ENCODE results near the gene MTCL3.

Gene MTCL3

DNA sequence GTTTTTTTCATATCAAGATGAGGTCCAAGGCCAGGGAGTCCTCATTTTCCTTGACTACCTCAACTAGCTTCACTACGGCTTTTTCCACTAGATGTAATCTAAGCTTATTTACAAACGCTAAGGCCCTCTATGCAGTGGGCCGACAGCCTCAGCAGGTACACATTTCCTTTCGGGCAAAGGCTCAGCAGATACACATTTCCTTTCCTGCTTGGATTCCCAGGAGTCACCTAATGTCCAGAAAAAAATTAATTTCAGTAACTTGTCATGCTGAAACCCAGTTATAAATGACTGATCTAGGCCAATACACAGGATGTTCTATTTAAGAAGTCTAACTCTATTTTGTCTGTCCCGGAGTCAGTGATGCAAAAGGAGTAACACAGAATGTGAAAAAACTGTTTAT is 52.7 kb downstream of the MTCL3 start:
- no peak overlapping the region for H3K4me3 ChIP-seq (ENCODE audit: insufficient read depth, low read depth, low read length)

DNA sequence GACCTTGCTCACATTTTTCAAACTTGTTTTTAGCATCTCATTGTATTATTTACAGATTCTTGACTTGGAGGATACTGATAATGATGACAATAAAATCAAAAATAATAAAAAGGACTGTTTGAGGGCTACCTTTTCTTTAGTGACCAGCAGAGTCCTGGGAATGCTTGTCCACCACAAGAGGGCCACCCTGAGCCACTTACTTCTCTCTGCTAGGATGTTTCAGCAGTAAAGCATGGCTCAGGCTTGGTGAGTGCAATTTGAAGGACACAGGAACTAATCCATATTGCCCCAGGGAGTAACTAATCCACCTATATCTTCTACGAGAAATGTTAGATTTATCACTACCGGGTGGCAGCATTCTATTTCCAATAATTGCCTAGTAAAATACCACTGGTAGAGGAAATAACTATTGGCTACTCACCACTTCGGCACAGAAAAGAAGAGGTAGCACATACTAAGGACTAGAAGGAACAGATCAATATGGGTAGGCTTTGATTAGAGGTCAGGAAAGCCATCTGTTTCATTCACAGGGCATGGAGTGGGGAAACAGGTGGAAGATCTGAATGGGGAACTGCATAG is 54.2 kb downstream of the MTCL3 start:
- Histone ChIP-seq H3K36me3 (replicated peaks; ENCODE audit: control insufficient read depth, insufficient read depth, low read length) (no peaks in the 10 kb centered on the region), H3K27me3 (ENCODE audit: control insufficient read depth, insufficient read depth, low read length) (no peaks in the 10 kb centered on the region), H3K4me3 (ENCODE audit: insufficient read depth, low read depth, low read length) (no peak overlapping the region)
- peak; percentile 65 for DNase-seq

More for the DNA sequence above, 52.7 kb downstream of the MTCL3 start:
- DNase-seq = no peak
- Histone ChIP-seq H3K27me3 (ENCODE audit: control insufficient read depth, insufficient read depth, low read length) (no peaks in the 10 kb centered on the region), H3K36me3 (replicated peaks; ENCODE audit: control insufficient read depth, insufficient read depth, low read length) (no peaks in the 10 kb centered on the region)

DNA sequence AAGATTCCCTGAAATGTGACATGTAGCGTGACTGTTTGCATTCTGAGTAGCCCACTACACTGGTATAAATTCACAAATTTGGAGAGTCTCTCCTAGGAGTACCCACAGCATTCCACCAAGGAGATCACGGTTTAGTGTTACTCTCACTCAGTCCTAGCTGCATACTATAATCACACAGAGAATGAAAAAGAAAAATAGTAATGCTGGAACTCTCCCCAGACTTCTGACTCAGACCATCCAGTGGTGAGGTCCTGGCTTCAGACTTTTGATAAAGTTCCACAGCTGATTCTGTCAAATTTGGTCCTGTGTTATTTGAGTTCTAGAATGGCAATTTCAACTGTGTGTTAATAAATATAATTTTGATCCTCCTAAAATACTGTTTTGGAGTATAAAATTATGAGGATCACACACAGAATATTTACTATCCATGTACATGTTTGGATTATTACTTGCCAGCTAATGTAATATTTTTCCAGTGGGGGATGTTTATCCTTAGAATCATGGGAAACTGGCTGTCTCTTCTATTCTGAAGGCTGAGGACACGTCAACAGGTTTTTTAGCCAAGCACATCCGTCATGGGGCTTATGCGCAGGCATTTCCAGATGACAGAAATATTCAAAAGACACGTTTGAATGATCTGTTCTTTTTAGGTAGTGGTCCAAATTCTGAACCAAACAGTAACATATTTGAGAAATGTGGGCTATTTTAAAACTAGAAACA is 54.8 kb downstream of the MTCL3 start:
- no peak for DNase-seq
- H3K27me3 ChIP-seq (ENCODE audit: control insufficient read depth, insufficient read depth, low read length) = no peaks in the 10 kb centered on the region
- no peaks in the 10 kb centered on the region for H3K36me3 ChIP-seq (replicated peaks; ENCODE audit: control insufficient read depth, insufficient read depth, low read length)
- H3K4me3 ChIP-seq (ENCODE audit: insufficient read depth, low read depth, low read length) = no peak overlapping the region

DNA sequence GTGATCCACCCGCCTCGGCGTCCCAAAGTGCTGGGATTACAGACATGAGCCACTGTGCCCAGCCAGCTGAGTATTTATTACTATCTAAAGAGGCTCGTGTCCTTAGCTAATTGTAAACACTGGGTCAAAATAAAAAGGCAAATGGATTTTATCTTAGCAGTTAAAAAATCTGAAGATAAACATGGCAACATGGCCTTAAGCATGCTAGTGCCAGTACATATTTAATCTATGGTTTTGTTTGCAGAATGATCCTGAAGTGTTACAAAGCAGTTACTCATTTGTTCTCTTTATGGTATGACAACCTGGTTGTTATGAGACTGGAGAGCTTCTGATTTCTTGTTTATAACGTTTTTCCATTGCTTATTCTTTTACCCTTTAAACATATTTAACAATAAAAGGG is 56.1 kb downstream of the MTCL3 start:
- Histone ChIP-seq H3K36me3 (replicated peaks; ENCODE audit: control insufficient read depth, insufficient read depth, low read length) (no peaks in the 10 kb centered on the region), H3K27me3 (ENCODE audit: control insufficient read depth, insufficient read depth, low read length) (no peaks in the 10 kb centered on the region), H3K4me3 (ENCODE audit: insufficient read depth, low read depth, low read length) (no peak overlapping the region)
- DNase-seq = no peak

DNA sequence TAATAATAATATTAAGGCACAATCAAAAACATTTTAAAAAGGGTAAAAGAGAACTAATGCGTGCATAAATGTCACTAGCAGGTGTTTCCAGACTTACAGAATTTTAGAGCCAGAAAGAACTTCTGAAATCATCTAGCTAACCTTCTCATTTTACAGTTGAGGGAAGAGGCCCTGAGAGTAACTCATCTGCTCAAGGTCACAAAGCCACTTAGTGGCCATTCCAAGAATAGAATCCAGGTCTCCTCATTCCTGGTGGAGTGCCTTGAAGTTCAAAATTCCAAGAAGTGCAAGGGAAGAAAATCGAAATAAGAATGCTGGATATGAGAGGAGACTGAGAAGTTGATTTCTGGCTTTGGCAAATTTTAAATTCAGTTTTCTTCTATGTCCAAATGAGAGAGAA is 56.8 kb downstream of the MTCL3 start:
- DNase-seq = no peak
- no peak overlapping the region for H3K4me3 ChIP-seq (ENCODE audit: insufficient read depth, low read depth, low read length)
- no peaks in the 10 kb centered on the region for H3K36me3 ChIP-seq (replicated peaks; ENCODE audit: control insufficient read depth, insufficient read depth, low read length)
- no peaks in the 10 kb centered on the region for H3K27me3 ChIP-seq (ENCODE audit: control insufficient read depth, insufficient read depth, low read length)

DNA sequence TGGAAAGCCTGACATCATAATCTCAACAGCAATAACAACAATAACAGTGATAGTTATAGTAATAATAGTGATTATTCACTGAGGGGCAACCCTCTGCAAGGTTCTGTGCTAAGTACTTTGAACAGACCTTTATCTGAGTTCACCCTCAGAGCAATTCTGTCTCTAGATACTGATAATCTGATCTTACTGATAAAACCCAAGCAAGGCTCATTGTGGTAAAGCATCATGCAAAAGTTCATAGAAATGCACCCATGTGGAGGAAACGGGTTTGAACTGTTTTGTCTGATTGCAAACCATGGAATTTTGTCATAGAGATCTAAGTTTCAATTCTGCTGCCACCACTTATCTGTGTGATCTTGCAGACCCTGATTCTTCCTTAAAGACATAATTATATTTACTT is 58.7 kb downstream of the MTCL3 start:
- DNase-seq = no peak
- Histone ChIP-seq H3K4me3 (ENCODE audit: insufficient read depth, low read depth, low read length) (no peak overlapping the region), H3K36me3 (replicated peaks; ENCODE audit: control insufficient read depth, insufficient read depth, low read length) (no peaks in the 10 kb centered on the region), H3K27me3 (ENCODE audit: control insufficient read depth, insufficient read depth, low read length) (no peaks in the 10 kb centered on the region)

DNA sequence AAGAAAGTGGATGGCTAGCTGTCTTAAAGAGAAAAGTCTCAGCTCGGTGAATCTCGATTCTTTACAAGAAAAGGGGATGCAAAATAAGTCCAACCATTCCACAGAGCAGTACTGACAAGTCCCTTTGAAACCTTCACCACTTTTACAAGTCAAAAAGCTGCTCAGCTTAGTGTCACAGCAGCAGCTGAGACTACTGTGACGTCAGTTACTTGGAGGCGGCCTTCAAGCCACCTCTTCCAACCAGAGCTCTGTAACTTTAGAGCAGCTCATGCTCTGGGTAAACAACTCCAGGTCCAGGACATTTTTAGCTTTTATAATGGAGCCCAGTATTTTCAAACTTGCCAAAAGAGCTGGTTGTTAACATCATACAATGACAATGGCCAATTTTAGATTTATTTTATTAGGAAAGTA is 59.9 kb downstream of the MTCL3 start, which contains the start of gene KIAA0408:
TSS of gene KIAA0408 (minus strand) at position 159 of the 411 bp plus-strand sequence. CDS start 5,408 bp downstream, outside the sequence.
- peak; percentile 36 for DNase-seq
- H3K27me3 ChIP-seq (ENCODE audit: control insufficient read depth, insufficient read depth, low read length) = no peaks in the 10 kb centered on the region
- H3K36me3 ChIP-seq (replicated peaks; ENCODE audit: control insufficient read depth, insufficient read depth, low read length) = no peaks in the 10 kb centered on the region
- no peak within 1 kb of the TSS for H3K4me3 ChIP-seq (ENCODE audit: insufficient read depth, low read depth, low read length)

DNA sequence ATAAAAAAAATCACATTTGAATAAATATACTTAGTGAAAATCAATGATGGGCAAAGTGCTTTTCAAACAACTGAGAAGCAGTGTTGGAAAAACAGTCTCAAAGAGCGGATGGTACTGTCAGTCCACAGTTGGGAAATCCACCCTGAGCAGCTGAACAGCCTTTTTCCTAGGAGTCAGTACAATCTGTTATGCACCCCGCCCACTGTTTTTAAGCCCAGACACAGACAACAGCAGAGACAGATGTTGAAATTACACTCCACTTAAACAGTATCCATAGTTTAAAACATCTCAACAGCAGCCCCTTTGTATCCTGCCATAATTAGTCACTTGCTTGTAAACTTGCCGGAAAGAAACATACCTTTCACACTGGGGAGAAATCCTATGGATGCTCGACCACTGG is 60.3 kb downstream of the MTCL3 start:
- Histone ChIP-seq H3K36me3 (replicated peaks; ENCODE audit: control insufficient read depth, insufficient read depth, low read length) (no peaks in the 10 kb centered on the region), H3K4me3 (ENCODE audit: insufficient read depth, low read depth, low read length) (no peak overlapping the region), H3K27me3 (ENCODE audit: control insufficient read depth, insufficient read depth, low read length) (no peaks in the 10 kb centered on the region)
- DNase-seq = no peak

DNA sequence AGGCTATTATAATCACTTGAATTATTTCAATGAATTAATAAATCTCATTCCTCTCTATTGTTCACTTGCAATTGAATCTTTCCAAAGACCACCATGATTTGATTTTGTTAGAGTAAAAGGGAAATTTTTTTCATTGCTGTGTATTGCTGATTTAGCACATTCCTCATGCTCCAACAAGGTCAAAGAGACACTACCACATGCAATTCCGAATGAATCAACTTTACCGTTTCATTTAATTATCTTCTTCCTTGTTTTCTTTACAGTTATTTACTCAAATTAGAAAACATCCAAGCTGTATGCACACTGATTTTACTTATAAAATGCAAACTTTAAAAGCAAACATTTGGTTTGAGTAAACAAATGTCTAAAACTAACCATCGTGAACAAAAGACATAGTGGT is 60.9 kb downstream of the MTCL3 start:
- DNase-seq = no peak
- H3K4me3 ChIP-seq (ENCODE audit: insufficient read depth, low read depth, low read length) = no peak overlapping the region
- H3K36me3 ChIP-seq (replicated peaks; ENCODE audit: control insufficient read depth, insufficient read depth, low read length) = no peaks in the 10 kb centered on the region
- no peaks in the 10 kb centered on the region for H3K27me3 ChIP-seq (ENCODE audit: control insufficient read depth, insufficient read depth, low read length)

DNA sequence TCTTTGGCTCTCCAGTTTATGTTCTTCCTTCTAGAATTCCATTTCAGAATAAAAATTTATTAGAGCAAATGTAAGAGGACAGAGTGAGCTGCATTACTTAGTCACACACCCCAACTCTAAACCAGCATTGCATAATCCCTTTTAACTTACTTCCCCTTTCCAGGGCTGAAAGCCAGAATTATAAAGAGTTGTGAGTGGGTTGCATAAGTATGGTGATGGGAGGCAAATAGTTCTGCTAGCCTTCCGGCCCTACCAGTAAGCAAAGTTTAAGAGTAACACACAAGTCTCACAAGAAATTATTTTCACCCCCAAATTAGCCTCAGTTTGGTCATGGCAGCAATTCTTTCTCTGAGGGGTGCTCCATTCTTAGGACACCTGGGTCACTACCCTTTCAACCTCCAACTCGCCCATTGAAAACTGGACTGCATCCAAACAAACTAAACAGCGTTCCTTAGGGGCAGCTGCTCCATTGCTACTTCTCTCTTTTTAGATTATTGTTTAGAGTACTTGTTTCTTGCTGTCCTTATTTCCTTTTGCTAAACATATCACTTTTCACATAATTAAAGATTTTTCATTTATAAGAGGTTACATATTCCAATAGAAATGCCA is 61.6 kb downstream of the MTCL3 start:
- H3K4me3 ChIP-seq (ENCODE audit: insufficient read depth, low read depth, low read length) = no peak overlapping the region
- no peaks in the 10 kb centered on the region for H3K27me3 ChIP-seq (ENCODE audit: control insufficient read depth, insufficient read depth, low read length)
- DNase-seq = no peak
- H3K36me3 ChIP-seq (replicated peaks; ENCODE audit: control insufficient read depth, insufficient read depth, low read length) = no peaks in the 10 kb centered on the region

DNA sequence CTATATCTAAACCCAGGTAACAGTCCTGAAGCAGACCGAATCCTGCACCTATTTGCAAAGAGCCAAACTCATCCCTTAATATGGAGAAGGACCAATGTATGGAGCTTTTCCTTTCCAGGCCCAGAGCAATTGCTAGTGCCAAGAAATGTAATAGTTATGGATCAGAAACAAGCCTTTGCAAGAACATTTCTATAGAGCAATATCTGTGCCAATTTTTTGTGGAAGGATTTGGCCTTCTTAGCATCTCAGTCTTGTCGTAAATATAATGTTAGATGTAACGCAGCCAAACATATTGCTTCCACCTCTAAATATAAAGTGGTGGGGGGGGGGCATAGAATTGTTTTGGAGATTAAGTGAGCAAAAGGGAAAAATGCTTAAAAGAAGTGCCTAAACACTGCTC is 62.7 kb downstream of the MTCL3 start:
- Histone ChIP-seq H3K36me3 (replicated peaks; ENCODE audit: control insufficient read depth, insufficient read depth, low read length) (no peaks in the 10 kb centered on the region), H3K4me3 (ENCODE audit: insufficient read depth, low read depth, low read length) (no peak overlapping the region), H3K27me3 (ENCODE audit: control insufficient read depth, insufficient read depth, low read length) (no peaks in the 10 kb centered on the region)
- no peak for DNase-seq

DNA sequence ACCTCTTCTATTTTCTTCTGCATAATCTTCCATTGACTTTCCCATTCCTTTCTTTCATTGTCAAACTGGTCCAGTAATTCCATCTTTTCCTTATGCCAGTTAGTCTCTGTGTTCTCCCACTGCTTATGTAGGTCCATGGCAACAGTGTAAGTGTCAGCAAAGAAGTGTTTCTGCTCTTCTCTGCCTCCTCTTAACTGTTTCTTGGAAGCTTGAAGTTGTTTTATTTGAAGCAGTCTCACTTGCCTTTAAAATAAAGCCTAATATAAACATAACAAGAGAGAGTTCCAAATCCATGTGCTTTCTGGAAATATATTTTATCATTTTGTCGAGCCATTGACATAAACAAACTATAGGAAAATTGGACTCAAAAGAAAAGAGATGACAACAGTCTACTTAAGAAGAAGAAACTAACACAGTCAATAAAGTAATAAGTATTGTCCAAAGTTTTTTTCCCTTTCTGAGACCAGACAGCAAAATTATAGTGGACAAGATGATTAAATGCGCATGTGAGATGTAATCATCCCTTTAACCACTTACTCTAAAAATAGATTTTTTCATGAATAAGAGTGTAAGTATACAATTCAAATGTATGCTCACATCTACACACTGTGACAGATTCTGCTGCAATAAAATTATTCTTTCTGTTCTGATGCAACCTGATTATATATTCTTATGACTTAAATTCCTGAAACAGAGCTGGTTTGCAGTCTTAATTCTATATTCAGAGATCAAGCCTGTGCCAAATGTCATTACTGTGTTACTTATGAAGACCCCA is 65.1 kb downstream of the MTCL3 start:
- Histone ChIP-seq H3K4me3 (ENCODE audit: insufficient read depth, low read depth, low read length) (no peak overlapping the region), H3K27me3 (ENCODE audit: control insufficient read depth, insufficient read depth, low read length) (no peaks in the 10 kb centered on the region), H3K36me3 (replicated peaks; ENCODE audit: control insufficient read depth, insufficient read depth, low read length) (no peaks in the 10 kb centered on the region)
- DNase-seq = no peak

DNA sequence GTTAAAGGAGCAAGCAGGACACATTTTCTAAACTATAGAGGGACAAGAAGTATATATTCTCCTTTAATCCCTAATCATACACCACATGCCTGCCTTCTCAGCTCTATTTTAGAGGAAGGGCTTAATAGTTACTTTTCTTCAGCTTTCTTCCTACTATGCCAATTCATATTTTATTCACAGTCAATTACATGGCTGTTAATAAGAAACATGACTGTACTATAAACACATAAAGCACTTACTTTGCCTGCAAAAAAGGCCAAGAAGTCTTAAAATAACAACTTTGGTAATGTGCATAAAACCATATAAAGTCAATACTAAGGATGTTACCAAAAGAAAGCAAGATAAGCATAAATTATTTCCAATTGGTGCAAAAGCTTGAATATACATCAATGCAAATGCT is 66.3 kb downstream of the MTCL3 start:
- Histone ChIP-seq H3K4me3 (ENCODE audit: insufficient read depth, low read depth, low read length) (no peak overlapping the region), H3K36me3 (replicated peaks; ENCODE audit: control insufficient read depth, insufficient read depth, low read length) (no peaks in the 10 kb centered on the region), H3K27me3 (ENCODE audit: control insufficient read depth, insufficient read depth, low read length) (no peaks in the 10 kb centered on the region)
- DNase-seq = no peak

DNA sequence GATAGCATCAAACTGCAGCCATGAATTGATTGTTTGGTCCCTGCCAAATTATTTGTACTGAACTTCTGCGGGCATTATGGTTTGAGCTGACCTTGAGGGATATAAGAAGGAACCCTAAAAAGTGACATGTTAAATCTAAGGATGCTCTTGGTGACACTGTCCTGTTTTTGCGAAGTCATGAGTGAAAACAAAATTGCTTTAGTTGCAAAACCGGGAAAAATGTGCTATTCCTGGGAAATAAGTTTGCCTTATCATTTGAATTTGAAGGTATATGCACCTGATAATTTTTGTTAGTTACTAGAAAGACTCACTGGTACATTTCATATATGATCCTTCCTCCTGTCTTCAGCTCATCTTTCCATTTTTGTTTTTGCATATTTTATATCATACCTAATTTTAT is 67.7 kb downstream of the MTCL3 start:
- no peak for DNase-seq
- Histone ChIP-seq H3K36me3 (replicated peaks; ENCODE audit: control insufficient read depth, insufficient read depth, low read length) (no peaks in the 10 kb centered on the region; the same call in none of the 2 replicates), H3K27me3 (ENCODE audit: control insufficient read depth, insufficient read depth, low read length) (no peaks in the 10 kb centered on the region), H3K4me3 (ENCODE audit: insufficient read depth, low read depth, low read length) (no peak overlapping the region)

DNA sequence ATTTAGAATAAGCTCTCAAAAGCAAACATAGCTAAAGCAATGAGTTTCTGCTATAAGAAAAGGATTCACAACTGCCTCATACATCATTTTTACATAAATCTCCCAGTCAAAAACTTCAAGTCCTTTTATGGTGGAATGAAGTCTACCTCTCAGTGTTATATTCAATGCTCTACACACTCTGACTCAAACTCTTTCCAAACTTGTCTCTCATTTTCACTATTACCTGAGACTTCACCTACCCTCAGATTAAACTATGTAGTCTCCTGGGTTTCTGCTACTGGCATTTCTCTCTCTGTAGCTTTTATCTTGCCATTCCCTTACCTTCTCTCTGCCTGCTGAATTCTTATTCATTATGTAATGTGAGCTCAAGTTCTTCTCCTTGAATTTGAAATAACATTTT is 71.4 kb downstream of the MTCL3 start:
- H3K4me3 ChIP-seq (ENCODE audit: insufficient read depth, low read depth, low read length) = no peak overlapping the region
- H3K27me3 ChIP-seq (ENCODE audit: control insufficient read depth, insufficient read depth, low read length) = no peaks in the 10 kb centered on the region
- H3K36me3 ChIP-seq (replicated peaks; ENCODE audit: control insufficient read depth, insufficient read depth, low read length) = no peaks in the 10 kb centered on the region; the same call in none of the 2 replicates
- DNase-seq = no peak
